ENCODE data around the gene FAM171A2.

FAM171A2 gene

DNA sequence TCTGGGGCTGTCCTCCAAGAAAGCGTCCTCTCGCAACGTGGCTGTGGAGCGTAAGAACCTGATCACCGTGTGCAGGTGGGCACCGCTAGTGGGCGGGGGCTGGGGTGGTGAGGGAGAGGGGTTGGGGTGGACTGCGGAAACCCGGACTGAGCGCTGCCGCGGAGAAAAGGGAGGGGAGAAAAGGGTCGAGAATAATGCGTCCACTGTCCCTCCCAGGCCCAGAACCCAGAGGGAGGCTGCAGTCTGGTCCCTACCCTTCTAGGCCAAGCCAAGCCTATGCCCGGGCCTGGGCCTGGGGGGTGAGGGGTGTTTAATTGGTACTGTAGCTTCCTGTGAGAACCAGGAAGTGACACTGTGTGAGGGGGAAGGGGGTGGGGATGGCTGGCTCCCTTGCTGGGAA lies 54.8 kb downstream of the FAM171A2 start:
- Histone ChIP-seq H3K9ac (ENCODE audit: low read length) (no peak overlapping the region), H3K79me2 (ENCODE audit: insufficient read depth, low read length) (no peaks in the 10 kb centered on the region), H3K9me2 (ENCODE audit: low read depth, low read length) (no peaks in the 10 kb centered on the region), H3K27ac (ENCODE audit: low read depth, low read length, poor library complexity, severe bottlenecking) (no peak overlapping the region), H3K27me3 (ENCODE audit: insufficient read depth, low read length) (peaks cover 2% of the 10 kb centered on the region; the same call in 1 of the 2 replicates), H3K36me3 (ENCODE audit: insufficient read depth, low read length) (no peaks in the 10 kb centered on the region), H3K9me3 (ENCODE audit: low read length) (no peaks in the 10 kb centered on the region), H3K4me2 (ENCODE audit: low read length) (peak overlapping the region; percentile 89), H3F3A (ENCODE audit: insufficient read depth, low read length) (no peaks in the 10 kb centered on the region), H3K4me1 (ENCODE audit: insufficient read depth, low read length, severe bottlenecking) (peaks cover 7% of the 10 kb centered on the region), H4K20me1 (ENCODE audit: insufficient read depth, low read length) (no peaks in the 10 kb centered on the region), H2AFZ (ENCODE audit: low read length) (no peak overlapping the region), H3K4me3 (ENCODE audit: low read depth, low read length, poor library complexity, severe bottlenecking) (peak overlapping the region; percentile 52)
- TF ChIP-seq, protein P1, sequence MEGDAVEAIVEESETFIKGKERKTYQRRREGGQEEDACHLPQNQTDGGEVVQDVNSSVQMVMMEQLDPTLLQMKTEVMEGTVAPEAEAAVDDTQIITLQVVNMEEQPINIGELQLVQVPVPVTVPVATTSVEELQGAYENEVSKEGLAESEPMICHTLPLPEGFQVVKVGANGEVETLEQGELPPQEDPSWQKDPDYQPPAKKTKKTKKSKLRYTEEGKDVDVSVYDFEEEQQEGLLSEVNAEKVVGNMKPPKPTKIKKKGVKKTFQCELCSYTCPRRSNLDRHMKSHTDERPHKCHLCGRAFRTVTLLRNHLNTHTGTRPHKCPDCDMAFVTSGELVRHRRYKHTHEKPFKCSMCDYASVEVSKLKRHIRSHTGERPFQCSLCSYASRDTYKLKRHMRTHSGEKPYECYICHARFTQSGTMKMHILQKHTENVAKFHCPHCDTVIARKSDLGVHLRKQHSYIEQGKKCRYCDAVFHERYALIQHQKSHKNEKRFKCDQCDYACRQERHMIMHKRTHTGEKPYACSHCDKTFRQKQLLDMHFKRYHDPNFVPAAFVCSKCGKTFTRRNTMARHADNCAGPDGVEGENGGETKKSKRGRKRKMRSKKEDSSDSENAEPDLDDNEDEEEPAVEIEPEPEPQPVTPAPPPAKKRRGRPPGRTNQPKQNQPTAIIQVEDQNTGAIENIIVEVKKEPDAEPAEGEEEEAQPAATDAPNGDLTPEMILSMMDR (IDR thresholded peaks at IDR 0.05; ENCODE audit: low read length) = no peak
- TF ChIP-seq EZH2 (IDR thresholded peaks at IDR 0.05; ENCODE audit: borderline replicate concordance, low read length) = no peak

DNA sequence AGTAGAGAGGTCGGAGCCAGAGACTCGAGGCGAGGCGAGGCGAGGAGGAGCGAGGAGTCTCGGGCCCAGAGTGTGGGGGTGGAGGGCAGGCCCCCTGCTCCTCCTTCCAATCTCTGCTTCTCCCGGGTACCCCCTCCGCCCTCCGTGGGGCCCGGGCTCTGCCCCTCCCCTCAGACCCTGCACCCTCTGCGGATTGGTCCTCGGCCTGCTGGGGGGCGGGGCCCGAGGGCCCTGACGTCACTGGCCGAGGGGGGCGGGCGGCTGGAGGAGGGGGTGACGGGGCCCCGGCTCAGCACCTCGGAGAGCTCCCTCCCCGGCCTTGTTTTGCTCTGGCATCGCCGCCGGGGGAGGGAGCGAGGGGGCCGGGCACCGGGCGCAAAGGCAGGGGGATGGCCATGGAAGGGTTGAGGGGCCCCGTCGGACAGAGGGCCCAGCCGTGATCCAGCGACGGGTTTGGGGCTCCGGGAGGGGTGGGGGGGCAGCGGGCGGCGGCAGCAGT lies 55.3 kb downstream of the FAM171A2 start, which contains the start of gene RUNDC3A:
RUNDC3A (plus strand) TSS at position 282 of the 499 bp plus-strand sequence. CDS start 232 bp downstream, outside the sequence.
- H4K20me1 ChIP-seq (ENCODE audit: insufficient read depth, low read length) = no peaks in the 10 kb centered on the region
- H3K4me3 ChIP-seq (ENCODE audit: low read depth, low read length, poor library complexity, severe bottlenecking) = peak within 1 kb of the TSS; percentile 52
- no peaks in the 10 kb centered on the region for H3K79me2 ChIP-seq (ENCODE audit: insufficient read depth, low read length)
- H2AFZ ChIP-seq (ENCODE audit: low read length) = no peak within 1 kb of the TSS
- H3K4me2 ChIP-seq (ENCODE audit: low read length) = peak within 1 kb of the TSS; percentile 89
- H3K36me3 ChIP-seq (ENCODE audit: insufficient read depth, low read length) = no peaks in the 10 kb centered on the region
- no peaks in the 10 kb centered on the region for H3F3A ChIP-seq (ENCODE audit: insufficient read depth, low read length)
- no peak for TF ChIP-seq EZH2 (IDR thresholded peaks at IDR 0.05; ENCODE audit: borderline replicate concordance, low read length)
- TF ChIP-seq, protein P1 (IDR thresholded peaks at IDR 0.05; ENCODE audit: low read length) = no peak
- no peak within 1 kb of the TSS for H3K9ac ChIP-seq (ENCODE audit: low read length)
- H3K4me1 ChIP-seq (ENCODE audit: insufficient read depth, low read length, severe bottlenecking) = peaks cover 7% of the 10 kb centered on the region
- no peak within 1 kb of the TSS for H3K27ac ChIP-seq (ENCODE audit: low read depth, low read length, poor library complexity, severe bottlenecking)
- no peaks in the 10 kb centered on the region for H3K9me3 ChIP-seq (ENCODE audit: low read length)
- no peaks in the 10 kb centered on the region for H3K9me2 ChIP-seq (ENCODE audit: low read depth, low read length)
- H3K27me3 ChIP-seq (ENCODE audit: insufficient read depth, low read length) = peaks cover 5% of the 10 kb centered on the region; the same call in 1 of the 2 replicates

DNA sequence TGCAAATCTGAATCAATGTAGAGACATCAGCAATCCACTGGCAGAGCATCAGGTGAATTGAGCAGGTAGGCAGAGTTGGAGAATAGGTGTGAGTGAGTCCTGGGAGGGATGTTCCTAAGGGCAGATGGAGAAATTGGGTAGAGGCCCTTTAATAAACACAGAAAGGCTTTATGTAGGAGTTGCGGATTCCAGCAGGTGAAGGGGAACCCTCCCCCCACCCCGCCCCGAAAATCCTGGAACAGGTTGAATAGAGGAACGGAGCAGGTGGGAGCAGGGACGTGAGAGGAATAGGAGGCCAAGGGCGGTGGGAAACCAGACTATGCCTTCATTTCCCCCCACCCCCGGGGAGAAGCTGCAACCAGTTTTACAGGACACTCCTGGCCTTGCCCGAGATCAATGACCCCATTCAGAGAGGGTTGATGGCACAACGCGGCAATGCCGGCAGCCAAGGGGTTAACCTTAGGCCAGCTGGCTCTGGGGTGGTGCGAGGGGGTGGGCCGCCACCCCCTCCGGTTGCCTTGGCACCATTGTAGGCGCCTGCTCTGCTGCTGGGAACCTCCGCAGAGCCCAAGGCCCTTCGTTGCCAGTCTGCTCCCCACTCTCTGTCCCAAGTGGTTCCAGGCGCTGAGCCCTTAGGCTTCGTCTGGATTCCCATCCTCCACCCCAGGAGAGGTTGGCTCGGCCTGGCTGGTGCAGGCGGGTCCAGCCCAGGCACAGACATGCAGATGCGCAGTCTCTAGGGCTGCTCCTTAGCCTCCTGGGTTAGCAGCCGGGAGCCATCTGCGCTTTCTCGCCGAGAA lies 56.1 kb downstream of the FAM171A2 start:
- TF ChIP-seq EZH2 (IDR thresholded peaks at IDR 0.05; ENCODE audit: borderline replicate concordance, low read length) = no peak
- TF ChIP-seq, protein P1 (IDR thresholded peaks at IDR 0.05; ENCODE audit: low read length) = no peak
- H3K9me3 ChIP-seq (ENCODE audit: low read length) = no peaks in the 10 kb centered on the region
- H3K4me2 ChIP-seq (ENCODE audit: low read length) = peak overlapping the region; percentile 89; the same call in 1 of the 2 replicates
- H3K27ac ChIP-seq (ENCODE audit: low read depth, low read length, poor library complexity, severe bottlenecking) = no peak overlapping the region
- no peaks in the 10 kb centered on the region for H4K20me1 ChIP-seq (ENCODE audit: insufficient read depth, low read length)
- H3K4me1 ChIP-seq (ENCODE audit: insufficient read depth, low read length, severe bottlenecking) = peaks cover 7% of the 10 kb centered on the region
- H3K36me3 ChIP-seq (ENCODE audit: insufficient read depth, low read length) = no peaks in the 10 kb centered on the region
- H2AFZ ChIP-seq (ENCODE audit: low read length) = no peak overlapping the region
- H3F3A ChIP-seq (ENCODE audit: insufficient read depth, low read length) = no peaks in the 10 kb centered on the region
- H3K9ac ChIP-seq (ENCODE audit: low read length) = no peak overlapping the region
- no peaks in the 10 kb centered on the region for H3K9me2 ChIP-seq (ENCODE audit: low read depth, low read length)
- no peaks in the 10 kb centered on the region for H3K79me2 ChIP-seq (ENCODE audit: insufficient read depth, low read length)
- peaks cover 5% of the 10 kb centered on the region; the same call in 1 of the 2 replicates for H3K27me3 ChIP-seq (ENCODE audit: insufficient read depth, low read length)
- peak overlapping the region; percentile 52 for H3K4me3 ChIP-seq (ENCODE audit: low read depth, low read length, poor library complexity, severe bottlenecking)
